NCI-H82 treated with DMSO at 0.1 percent for 48 hours (cell line): Measurements from ENCODE around the gene FAIM2.

ENCODE experiments used
- DNase-seq: peaks from one replicate; lab custom pipeline; 2025; ENCODE audit not compliant: unreplicated experiment; lab: John Stamatoyannopoulos, UW

The FAIM2 gene

GRCh38 chr12:49827401-49828099 is 76.2 kb downstream of the FAIM2 start:
- DNase-seq, result peak; percentile 35

- DNase-seq, result no peak
These were observed 76.7 kb downstream of the FAIM2 start for GRCh38 chr12:49827051-49827400.

GRCh38 chr12:49825971-49826421 is 77.7 kb downstream of the FAIM2 start:
- DNase-seq, result no peak

GRCh38 chr12:49825360-49825970 is 78.2 kb downstream of the FAIM2 start:
- no peak for DNase-seq

- no peak for DNase-seq
These were observed 78.8 kb downstream of the FAIM2 start for GRCh38 chr12:49824895-49825294.

GRCh38 chr12:49824416-49824815 is 79.3 kb downstream of the FAIM2 start:
- no peak for DNase-seq

GRCh38 chr12:49823951-49824350 is 79.7 kb downstream of the FAIM2 start:
- no peak for DNase-seq

GRCh38 chr12:49823350-49823749 is 80.3 kb downstream of the FAIM2 start:
- no peak for DNase-seq

GRCh38 chr12:49821373-49822287 is 82.1 kb downstream of the FAIM2 start:
- DNase-seq, result peak; percentile 17

GRCh38 chr12:49819786-49820185 is 83.9 kb downstream of the FAIM2 start:
- DNase-seq, result no peak

GRCh38 chr12:49818241-49818895 is 85.3 kb downstream of the FAIM2 start:
- DNase-seq, result no peak
